Mucosa of descending colon (tissue), 3 donors: ENCODE data around the gene AMPD3. TPM values are rescaled to one million over a fixed set of nuclear protein-coding genes. Genes with fewer than 3 reads are reported as not detected.

ENCODE experiments used
- ATAC-seq: fragments of 200-7000 bp; cut with Tn5 transposase; one replicate; pipeline ENCODE4 v1.9.1; 2020; ENCODE audit warnings: mild to moderate bottlenecking, moderate library complexity
- DNase-seq, 3 donors: peaks; one replicate each; pipeline ENCODE4 v3.0.0-alpha.2; 2020
- H3K36me3 ChIP-seq: fragments of 200-600 bp; one replicate; pipeline ENCODE4 v1.8.0; 2021; ENCODE audit warnings: low read depth, mild to moderate bottlenecking
- H3K4me1 ChIP-seq: fragments of 200-600 bp; one replicate; pipeline ENCODE4 v1.8.0; 2021; ENCODE audit warnings: low read depth, mild to moderate bottlenecking
- H3K4me3 ChIP-seq: fragments of 200-600 bp; one replicate; pipeline ENCODE4 v1.8.0; 2021; ENCODE audit warnings: mild to moderate bottlenecking
- H3K9me3 ChIP-seq: fragments of 200-600 bp; one replicate; pipeline ENCODE4 v1.8.0; 2021; ENCODE audit warnings: mild to moderate bottlenecking
- intact Hi-C, 2 donors: fragments of 100-400 bp; cut with DNase I in 1 of 2; cut with micrococcal nuclease in 1 of 2; formaldehyde crosslinking; loops; one replicate each; pipeline versions ENCODE4 v1.11.0 to v1.11.1; 2022; cut with DNase I, micrococcal nuclease
- total RNA-seq, 3 donors: library from RNA; stranded (reverse); fragmentation: NEBNext Ultra II Directional in 2 of 3; extraction: Animal tissue kit (Norgen Biotek cat#: 25700) in 2 of 3; gene quantifications; one replicate each; pipeline versions ENCODE4 v1.2.1 to v1.2.4, GENCODE V29; 2021 to 2023
- TF ChIP-seq, protein P1 (sequence below): fragments of 200-600 bp; IDR thresholded peaks from one replicate; pipeline ENCODE4 v1.8.0; 2022; ENCODE audit warnings: antibody characterized with exemption, mild to moderate bottlenecking
- donor health status: DM: no; HTN: no; CAD: no; lungs with moderate emphysema.
- donor health status: DM: no; HTN: no; CAD: no.
- donor health status: DM: no; HTN: yes; CAD: no.

AMPD3 gene
- total RNA-seq, 3 donors from 2014 or later: 7.2 to 16.2 (median 10.6) TPM

GRCh38 chr11:10538924-10539323 lies 83.9 kb downstream of the AMPD3 start:
- Histone ChIP-seq H3K4me1 (peaks cover 5% of the 10 kb centered on the region), H3K36me3 (no peaks in the 10 kb centered on the region), H3K4me3 (no peak overlapping the region), H3K9me3 (no peaks in the 10 kb centered on the region)
- ATAC-seq (no peak), DNase-seq (no peak)
- intact Hi-C loops: no loop called here
- TF ChIP-seq, protein P1, sequence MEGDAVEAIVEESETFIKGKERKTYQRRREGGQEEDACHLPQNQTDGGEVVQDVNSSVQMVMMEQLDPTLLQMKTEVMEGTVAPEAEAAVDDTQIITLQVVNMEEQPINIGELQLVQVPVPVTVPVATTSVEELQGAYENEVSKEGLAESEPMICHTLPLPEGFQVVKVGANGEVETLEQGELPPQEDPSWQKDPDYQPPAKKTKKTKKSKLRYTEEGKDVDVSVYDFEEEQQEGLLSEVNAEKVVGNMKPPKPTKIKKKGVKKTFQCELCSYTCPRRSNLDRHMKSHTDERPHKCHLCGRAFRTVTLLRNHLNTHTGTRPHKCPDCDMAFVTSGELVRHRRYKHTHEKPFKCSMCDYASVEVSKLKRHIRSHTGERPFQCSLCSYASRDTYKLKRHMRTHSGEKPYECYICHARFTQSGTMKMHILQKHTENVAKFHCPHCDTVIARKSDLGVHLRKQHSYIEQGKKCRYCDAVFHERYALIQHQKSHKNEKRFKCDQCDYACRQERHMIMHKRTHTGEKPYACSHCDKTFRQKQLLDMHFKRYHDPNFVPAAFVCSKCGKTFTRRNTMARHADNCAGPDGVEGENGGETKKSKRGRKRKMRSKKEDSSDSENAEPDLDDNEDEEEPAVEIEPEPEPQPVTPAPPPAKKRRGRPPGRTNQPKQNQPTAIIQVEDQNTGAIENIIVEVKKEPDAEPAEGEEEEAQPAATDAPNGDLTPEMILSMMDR: no peak

DNA sequence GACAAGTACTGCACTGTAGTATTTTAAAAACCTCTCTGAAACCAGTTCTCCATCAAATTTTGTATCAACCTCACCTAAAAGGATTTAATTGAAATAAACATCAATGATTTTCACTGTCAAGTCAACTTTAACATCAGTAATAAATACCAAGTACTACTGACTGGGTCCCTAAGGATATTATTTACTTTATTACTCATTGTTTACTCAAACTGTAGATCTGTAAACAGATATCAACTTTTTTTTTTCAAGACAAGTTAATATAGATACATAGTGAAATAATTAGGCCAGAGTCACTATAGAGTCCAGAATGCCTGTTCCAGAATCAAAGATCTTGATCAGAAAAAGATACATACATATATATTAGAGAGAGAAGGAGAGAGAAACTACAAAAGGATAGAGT lies 84.3 kb downstream of the AMPD3 start:
- Histone ChIP-seq H3K9me3 (no peaks in the 10 kb centered on the region), H3K36me3 (no peaks in the 10 kb centered on the region), H3K4me1 (peaks cover 5% of the 10 kb centered on the region), H3K4me3 (no peak overlapping the region)
- ATAC-seq (no peak), DNase-seq (no peak)
- intact Hi-C loops: no loop called here
- TF ChIP-seq, protein P1: no peak

- Histone ChIP-seq H3K4me1 (peaks cover 5% of the 10 kb centered on the region), H3K36me3 (no peaks in the 10 kb centered on the region), H3K4me3 (peak overlapping the region; percentile 54), H3K9me3 (no peaks in the 10 kb centered on the region)
- intact Hi-C loops: no loop called here
- TF ChIP-seq, protein P1: no peak
- DNase-seq (peak in 1 of 3 donors; percentile 72), ATAC-seq (peak; percentile 70)
Measured at GRCh38 chr11:10540546-10540914, 85.5 kb downstream of the AMPD3 start.

- peaks cover 5% of the 10 kb centered on the region for H3K4me1 ChIP-seq
- peak within 1 kb of the TSS; percentile 54 for H3K4me3 ChIP-seq
- no peaks in the 10 kb centered on the region for H3K9me3 ChIP-seq
- peak; percentile 96 to 99 (median 98) for DNase-seq
- TF ChIP-seq, protein P1: peak; percentile 87
- H3K36me3 ChIP-seq: no peaks in the 10 kb centered on the region
- ATAC-seq: peak; percentile 100
- intact Hi-C loops: no loop called here
Measured at GRCh38 chr11:10540915-10541560, 86.0 kb downstream of the AMPD3 start, which contains the start of gene RNF141. TSS of gene RNF141 (minus strand) at chr11:10541187. CDS start at chr11:10534158, 7,029 bp downstream.

DNA sequence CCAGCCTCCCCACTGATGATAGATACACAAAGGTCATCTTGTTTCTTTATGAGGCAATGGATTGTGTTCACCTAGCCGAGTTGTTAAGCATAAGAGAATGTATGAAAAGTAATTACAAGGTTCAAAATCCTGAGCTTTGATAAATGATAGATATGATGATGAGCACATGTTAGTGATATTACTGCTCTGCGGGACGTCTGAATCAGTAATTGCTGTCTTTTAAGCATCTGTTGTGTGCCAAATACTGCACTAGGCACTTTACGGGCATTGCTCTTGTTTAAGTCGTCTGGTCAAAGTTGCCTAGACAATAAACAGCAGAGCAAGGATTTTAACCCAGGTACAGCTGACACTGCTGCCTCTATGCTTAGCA lies 86.5 kb downstream of the AMPD3 start:
- intact Hi-C loops: no loop called here
- no peaks in the 10 kb centered on the region for H3K36me3 ChIP-seq
- peaks cover 5% of the 10 kb centered on the region for H3K4me1 ChIP-seq
- TF ChIP-seq, protein P1: no peak
- H3K9me3 ChIP-seq: no peaks in the 10 kb centered on the region
- H3K4me3 ChIP-seq: no peak overlapping the region
- ATAC-seq: no peak
- no peak for DNase-seq
